GM21786 (cell line): Measurements from ENCODE around the gene RTF2.

Source experiments
- ATAC-seq: cut with Tn5 transposase; IDR thresholded peaks from one replicate; pipeline ENCODE4 v1.9.1; 2021; ENCODE audit not compliant: unreplicated experiment

RTF2 gene

DNA sequence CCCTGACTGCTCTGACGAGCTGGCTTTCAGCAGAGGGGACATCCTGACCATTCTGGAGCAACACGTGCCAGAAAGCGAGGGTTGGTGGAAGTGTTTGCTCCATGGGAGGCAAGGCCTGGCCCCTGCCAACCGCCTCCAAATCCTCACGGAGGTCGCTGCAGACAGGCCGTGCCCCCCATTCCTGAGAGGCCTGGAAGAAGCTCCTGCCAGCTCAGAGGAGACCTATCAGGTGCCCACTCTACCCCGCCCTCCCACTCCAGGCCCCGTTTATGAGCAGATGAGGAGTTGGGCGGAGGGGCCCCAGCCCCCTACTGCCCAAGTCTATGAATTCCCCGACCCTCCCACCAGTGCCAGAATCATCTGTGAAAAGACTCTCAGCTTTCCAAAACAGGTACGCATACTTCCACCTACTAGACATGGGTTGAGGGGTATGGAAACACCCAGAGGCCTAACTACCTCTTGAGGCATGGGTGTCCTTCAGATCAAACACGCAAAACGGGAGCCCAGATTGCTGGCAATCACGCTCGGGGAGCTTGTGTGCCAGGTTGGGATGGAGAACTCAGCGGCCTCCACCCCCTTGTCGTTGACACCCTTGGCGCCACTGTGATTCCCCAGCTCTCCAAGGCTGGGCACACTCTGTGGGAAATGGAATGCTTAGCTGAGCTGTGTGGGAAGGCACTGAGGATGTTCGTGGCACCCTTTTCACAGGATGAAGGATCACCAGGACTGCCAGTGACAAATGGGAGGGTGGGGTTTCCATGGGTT is 31.0 kb upstream of the RTF2 start:
- ATAC-seq: no peak

DNA sequence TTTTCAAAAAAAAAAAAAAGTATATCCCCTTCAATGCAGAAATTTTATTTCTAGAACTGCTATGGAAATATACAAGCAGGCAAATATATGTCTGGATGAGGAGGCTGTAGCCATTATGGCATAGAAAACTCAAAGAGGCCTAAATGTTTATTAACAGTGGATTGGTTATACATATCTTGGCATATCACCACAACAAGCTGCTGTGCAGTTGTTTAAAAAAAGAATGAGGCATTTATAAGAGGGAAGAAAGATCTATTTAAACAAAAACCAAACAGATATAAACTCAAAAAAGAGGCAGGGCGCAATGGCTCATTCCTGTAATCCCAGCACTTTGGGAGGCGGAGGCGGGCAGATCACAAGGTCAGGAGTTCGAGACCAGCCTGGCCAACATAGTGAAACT is 30.1 kb upstream of the RTF2 start:
- no peak for ATAC-seq

DNA sequence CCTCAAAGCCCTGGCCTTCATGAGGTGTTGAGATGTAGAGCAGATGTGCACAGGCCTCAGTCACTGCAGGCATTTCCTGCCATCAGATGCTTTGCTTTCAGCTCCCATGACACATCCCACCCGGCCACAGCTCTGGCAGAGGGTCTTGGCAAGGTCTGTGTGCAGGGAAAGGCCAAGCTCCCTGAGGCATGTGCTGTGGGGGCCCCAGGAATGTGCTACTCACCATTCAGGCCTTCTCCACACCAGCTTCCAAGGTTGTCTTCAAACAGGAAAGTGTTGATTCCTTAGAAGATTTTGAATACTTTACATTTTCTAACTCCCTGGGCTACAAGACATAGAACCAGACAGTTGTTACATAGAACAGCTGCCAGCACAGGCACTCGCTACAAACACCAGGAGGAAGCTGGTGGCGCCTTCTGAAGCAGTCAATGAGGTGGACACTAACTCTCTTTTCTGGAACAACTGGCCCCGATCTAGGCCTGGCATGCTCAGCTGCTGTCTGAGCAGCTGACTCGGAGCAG is 28.6 kb upstream of the RTF2 start:
- ATAC-seq: no peak

DNA sequence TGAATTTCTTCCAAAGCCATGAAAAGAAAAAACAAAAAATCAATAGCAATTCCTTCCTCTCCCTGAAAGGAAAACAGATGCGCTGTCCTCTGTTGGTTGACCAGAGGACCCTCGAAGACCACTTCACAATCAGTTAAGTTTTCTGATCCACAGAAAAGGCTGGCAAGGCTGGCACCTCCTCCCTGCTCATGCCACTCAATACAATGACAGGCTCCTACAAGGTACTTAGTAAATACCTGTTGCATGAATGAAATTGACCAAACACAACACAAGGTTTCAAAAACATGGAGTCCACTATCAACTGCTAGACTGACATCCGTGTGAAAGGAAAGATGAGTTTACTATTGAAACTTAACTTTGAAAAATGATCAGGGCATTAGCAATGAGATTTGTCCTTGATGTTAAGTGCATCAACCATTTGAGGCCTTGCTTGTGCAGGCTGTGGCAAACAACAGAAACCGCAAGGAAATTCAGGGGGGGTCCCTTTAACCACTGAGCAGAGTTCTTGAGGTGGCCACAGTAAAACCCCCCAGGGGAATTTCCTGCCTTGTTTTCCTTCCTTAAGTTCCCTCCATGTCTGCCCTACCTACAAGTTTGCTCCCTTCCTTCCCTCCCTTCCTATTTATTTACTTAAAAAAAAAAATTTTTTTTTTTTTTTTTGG is 27.9 kb upstream of the RTF2 start:
- peak; percentile 82 for ATAC-seq

DNA sequence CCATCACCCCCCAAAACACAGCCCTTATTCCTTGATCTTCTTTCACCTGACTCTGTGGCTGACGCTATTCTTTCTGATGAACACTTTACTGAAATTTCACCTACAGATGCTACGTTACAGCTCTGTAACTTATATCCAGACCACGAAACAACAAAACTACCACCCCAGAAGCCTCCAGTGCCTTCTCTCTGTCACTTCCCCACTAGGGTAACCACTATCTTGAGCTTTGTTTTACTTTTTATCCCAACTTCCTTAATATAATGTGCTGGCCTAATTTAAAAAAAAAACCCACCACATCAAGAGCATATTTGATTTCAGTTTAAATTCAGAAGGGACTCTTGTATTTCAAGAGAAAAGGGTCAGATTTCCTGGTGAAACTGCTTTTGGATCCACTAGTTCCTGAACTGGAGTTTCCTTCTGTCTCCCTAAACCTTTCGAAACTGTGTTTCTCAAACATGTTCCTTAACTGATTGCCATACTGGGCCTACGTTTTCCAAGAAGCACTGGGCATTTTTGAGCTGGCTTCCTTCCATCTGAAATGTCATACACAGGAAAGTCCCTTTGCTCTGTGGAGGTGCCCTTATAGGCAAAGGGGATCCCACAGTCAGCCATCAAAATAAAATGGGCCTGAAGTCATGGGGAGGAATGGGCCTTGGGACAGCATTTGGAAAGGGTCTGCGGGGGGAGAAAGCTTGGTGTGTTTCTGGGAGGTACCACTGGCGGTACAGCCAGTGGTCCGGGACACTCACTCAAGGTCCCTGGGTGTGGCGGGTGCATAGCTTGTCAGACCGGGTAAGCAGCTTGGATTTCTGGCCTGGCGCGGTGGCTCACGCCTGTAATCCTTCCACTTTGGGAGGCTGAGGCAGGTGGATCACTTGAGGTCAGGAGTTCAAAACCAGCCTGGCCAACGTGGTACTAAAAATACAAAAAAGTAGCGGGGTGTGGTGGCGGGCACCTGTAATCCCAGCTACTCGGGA is 25.8 kb upstream of the RTF2 start:
- no peak for ATAC-seq

DNA sequence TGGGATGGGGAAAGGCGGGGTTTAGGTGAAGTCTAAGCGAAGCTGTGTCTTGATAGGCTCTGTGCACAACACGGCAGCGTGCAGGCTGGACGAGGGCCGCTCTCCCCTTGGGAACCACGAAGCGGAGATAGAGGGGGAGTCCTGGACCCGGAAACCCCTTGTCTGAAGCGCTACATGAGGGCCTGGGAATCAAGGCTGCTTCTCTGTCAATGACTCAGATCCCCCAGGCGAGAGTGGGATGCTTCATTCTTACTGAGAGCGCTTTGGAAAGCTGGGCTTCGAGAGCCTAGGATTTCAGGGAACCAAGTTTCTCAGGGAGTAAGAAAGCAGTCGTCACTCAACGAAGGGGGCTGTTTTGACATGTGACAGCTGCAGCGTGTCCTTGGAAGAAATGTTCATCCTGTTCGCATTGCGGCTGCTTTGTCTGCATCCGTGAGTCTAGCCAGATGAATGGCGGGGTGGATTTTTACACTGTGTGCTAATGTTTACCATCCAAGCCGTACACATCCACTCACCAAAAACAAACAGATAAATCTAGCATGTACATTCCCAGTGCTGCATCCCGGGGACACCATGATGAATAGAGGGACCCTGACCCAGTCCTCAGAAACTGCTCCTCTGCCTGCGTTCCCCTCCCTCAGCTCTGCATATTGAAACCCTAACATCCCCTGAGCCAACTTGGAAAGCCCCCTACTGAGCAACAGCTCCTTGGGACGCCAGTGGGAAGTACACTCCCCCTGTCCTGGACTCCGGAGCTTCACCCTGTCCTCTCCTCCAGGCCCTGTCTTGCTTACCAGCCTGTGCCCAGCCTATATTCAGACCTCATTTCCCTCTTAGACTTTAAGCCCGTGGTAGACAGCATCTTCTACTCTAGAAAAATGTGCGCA is 24.5 kb upstream of the RTF2 start:
- ATAC-seq: no peak

DNA sequence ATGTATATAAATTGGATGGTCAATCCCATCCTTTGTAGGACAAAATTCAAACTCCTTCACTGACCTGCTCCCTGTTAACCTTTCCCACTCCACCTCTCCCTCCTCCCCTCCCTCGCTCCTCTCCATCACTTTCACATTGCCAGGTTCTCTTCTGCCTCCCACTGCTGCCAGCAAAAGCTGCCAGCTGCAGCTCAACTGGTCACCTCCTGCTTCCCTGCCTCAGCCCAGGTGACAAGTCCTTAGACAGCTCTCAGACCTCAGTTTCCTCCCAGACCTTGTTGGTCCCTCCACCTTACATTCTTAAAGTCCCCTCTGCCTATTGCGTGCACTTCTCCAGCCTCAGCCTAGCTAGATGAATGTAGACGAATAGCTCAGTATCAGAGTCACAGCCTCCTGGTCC is 23.3 kb upstream of the RTF2 start:
- no peak for ATAC-seq

DNA sequence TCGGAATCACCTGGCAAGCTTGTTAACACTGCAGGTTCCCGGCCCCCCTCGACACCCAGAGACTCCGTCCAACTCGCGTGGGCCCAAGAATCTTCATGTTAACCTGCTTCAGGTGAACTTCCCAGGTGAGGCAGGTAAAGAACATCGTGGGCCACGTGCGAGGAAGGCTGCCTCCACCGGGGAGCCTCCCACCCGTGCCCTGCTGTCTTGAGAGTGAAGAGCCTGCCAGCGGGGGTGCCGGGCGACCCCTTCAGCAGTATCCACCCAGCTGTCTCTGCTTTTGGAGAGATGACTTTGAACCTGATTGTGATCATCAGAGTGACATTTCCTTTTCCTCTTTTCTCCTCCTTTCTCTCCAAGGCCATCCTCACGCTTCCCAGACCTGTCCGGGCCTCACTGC is 22.9 kb upstream of the RTF2 start:
- no peak for ATAC-seq

DNA sequence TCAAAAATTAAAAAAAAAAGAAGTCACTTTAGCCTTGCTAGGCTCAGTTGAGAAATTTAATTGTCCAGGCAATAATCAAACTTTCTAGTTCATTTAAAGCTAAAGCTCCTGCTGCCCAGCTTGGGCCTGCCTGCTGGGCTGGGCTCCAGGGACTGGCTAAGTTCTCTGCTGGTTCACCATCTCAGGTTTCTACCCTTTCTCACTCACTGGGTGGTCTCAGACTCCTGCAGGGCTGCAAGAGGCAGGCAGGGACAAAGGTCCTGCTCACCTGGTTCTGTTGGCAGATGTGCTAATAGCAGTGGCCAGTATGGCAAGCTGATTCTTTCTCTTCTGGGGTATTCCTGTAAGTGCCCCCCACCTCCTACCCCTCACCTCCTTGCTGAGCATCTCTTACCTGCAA is 21.2 kb upstream of the RTF2 start:
- no peak for ATAC-seq

DNA sequence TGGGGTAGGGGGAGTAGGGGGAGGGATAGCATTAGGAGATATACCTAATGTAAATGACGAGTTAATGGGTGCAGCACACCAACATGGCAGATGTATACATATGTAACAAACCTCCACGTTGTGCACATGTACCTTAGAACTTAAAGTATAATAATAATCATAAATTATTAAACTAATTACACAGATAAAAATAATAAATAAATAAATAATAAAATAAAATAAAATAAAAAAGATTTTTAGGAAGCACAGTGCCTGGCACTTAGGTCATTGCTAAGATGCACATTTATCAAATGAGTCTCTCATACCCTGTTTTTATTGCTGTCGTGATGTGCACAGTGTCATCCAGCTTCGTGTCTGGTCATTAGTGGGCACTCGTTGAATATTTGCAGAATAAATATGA is 19.0 kb upstream of the RTF2 start:
- no peak for ATAC-seq

DNA sequence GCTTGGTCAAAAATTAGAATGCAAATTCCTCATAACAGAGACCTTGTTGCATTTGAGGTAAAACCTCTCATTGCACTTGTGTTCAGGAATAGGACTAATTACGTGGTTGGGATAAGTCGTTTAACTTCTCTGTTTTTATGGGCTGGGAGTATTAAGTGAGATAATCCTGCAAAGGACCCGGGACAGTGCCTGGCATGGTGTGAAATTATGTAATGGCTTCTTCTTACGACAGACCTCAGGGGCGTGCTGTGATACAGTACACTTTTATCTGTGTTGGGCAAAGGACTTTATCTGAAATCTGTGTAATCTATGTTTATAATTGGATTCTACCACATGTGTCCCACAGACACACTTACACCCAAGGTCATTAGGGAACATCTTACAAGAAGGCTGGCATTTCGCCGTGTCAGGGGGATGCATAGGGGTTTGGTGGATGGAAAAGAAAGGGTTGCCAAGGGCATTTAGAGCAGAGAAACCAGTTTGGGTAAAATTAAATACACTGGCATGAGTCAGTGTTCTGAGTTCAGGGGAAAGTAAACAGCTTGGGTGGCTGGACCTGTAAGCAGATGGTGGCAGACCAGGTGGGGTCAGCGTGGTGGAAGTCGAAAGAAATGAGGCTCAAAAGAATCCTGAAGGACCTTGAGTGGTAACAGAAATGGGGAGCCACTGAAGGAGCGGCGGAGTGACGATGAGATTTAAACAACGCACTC is 17.2 kb upstream of the RTF2 start:
- no peak for ATAC-seq

DNA sequence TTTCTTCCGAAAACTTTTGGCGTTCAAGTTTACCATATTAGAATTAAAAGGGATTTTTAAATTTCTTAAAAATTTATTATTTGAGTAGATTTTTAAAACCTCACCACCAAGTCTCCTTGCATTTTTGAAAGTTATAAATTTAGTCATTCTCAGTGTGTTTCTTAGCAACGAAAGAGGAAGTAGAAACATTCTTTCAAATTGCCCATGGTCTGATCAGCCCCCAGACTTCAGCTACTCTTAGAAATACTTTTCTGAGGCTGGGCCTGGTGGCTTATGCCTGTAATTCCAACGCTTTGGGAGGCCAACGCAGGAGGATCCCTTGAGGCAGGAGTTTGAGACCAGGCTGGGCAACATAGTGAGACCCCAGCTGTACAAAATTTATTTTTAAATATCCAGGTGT is 15.1 kb upstream of the RTF2 start:
- ATAC-seq: peak; percentile 70

DNA sequence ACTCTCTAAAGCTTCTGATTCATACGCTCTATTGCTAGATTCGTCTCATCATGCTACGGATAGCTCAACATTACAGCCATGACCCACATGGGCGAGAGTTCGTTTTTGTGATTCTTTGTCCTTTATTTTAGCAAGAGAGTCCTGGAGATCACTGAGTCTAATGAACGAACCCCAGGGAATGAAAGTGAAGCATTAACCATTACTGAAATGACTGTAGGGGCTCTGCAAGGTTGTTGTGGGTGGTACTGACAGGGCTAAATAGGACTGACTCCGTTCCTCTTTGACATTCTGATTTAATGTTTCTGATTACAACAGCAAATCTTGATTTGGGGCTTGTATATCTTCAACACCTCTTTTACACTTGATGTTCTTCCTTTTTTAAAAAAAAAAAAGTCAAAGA is 13.7 kb upstream of the RTF2 start:
- no peak for ATAC-seq

DNA sequence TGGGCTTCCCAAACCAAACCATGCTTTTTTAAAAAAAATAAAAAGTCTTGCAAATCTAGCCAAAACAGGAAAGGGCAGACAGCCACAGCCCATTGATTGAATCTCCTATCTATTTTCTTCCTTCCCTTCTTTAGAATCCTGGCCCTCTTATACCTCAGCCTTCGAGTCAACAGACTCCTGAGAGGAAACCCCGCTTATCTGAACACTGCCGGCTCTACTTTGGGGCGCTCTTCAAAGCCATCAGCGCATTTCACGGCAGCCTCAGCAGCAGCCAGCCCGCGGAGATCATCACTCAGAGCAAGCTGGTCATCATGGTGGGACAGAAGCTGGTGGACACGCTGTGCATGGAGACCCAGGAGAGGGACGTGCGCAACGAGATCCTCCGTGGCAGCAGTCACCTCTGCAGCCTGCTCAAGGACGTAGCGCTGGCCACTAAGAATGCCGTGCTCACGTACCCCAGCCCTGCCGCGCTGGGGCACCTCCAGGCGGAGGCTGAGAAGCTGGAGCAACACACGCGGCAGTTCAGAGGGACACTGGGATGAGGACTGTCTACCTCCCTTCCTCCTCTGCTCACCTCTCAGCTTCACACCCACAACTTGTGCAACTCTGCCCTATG is 10.1 kb upstream of the RTF2 start:
- ATAC-seq: no peak

DNA sequence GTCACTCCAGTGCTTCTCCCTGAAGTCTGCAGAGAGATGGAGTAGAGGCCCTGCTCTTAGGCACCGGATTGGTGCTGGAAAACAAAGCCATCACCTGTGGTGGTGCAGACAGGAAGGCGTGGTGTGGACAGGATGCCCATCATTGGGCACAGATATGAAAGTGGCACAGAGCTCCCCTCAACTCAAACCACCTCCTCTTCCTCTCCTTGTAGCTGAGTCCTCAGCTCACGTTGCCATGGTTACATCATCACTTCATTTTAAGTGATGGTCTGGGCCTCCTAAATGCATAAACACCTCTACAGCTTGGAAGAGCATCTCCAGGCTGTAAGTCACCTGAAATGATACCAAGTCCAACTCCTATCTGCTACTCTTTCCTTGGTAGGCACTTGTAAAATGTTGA is 8.0 kb upstream of the RTF2 start:
- no peak for ATAC-seq

DNA sequence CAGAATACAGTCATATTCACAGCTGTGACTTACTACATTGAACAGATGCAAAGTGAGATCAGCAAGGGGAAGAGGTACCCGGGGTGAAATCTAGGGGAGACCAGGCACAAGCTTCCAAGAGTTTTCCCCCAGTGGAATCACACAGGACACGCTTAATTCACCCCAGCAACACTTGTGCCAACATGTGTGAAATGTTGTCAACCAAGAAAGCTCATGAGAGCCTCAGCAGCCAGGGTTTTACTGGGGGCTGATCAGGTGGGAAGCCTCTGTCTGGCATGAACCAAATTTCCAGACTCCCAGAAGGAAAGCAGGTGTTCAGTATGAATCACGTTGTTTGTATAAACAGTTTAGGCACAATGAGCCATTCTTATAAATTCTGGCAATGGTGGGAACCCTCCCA is 6.9 kb upstream of the RTF2 start:
- no peak for ATAC-seq

DNA sequence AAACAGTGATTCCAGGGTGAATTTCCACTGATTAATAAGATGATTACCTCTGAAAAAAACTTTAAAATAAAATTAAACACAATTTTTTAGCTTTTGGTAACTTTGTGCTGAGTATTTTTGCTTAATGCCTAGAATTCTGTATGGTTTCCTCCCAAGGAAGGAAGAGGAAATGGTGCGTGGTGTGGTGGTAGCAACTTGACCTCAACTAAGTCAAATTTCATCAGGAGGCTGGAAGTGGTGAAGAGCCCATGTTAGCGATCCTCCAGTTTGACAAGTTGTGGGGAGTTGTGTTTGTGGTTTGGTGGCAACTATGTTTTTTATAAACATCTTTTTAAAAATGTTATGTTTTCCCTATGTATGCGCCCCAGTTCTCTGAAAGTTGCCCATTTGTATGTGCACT is 5.0 kb upstream of the RTF2 start:
- ATAC-seq: no peak

DNA sequence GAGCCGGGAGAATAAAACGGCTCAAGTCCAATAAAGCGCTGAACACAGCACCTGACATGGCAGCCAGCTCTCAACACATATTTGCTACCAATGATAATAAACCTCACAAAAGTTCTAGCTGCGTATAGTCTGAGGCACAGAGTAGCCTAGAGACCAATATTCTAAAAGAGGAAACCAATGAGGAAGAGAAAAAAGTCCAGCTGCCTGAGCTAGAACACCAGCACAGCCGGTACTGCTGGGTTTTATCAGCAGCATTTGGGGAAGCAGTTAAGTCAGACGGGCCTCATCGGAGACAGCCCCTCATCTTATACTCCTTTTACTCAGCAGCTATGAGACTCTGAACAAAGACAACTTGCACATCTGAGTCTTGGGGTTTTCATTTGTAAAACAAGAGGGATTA is 2.4 kb upstream of the RTF2 start:
- ATAC-seq: no peak

DNA sequence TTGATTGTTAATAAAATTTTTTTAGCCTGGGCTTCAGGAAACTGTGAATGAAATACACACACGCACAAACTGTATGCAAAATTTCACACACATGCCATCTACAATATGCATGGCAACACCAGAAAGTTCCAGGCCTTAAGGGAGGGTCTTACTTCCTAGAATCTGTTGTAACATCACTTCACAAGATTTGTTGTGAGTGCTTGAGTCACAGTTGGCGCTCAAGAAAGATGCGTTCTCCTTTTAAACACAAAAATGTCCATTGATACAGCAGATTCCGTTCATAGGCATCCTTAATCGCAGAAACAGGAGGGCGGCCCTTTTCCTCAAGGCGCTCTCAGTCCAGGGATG is 485 bp upstream of the RTF2 start:
- ATAC-seq: no peak

DNA sequence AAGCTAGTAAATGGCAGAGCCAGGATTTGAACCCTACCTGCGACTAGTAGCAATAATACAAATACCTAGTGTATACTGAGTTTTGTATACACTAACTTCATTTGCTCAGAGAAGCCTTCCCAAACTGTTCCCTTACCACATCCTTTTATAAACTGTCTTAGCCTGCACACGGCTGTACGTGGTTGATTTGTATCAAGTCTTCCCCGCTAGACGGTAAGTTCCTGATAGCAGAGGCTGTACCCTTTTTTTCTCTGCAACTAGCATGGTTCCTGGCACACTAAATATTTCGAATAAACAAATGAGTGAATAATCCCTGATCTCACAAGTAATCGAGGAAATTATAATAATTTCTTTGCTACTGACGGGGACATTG is 636 bp downstream of the RTF2 start:
- no peak for ATAC-seq
